LNCaP clone FGC (cell line): ENCODE results near the gene SLC9A5.

Experiments used
- DNase-seq: peaks from one replicate; pipeline ENCODE4 v3.0.0-alpha.2; 2011; ENCODE audit warnings: low read depth
- H3K4me3 ChIP-seq: 2 replicates; pipeline ENCODE4 v1.5.1; 2011; ENCODE audit warnings: mild to moderate bottlenecking, low read depth, low read length, control low read depth
- TF ChIP-seq, protein P1 (sequence below): IDR thresholded peaks from 2 replicates; pipeline ENCODE4 v1.5.1; 2012; ENCODE audit warnings: mild to moderate bottlenecking; ENCODE audit not compliant: control insufficient read depth, insufficient read depth; ENCODE audit errors: extremely low read depth

SLC9A5 gene

DNA sequence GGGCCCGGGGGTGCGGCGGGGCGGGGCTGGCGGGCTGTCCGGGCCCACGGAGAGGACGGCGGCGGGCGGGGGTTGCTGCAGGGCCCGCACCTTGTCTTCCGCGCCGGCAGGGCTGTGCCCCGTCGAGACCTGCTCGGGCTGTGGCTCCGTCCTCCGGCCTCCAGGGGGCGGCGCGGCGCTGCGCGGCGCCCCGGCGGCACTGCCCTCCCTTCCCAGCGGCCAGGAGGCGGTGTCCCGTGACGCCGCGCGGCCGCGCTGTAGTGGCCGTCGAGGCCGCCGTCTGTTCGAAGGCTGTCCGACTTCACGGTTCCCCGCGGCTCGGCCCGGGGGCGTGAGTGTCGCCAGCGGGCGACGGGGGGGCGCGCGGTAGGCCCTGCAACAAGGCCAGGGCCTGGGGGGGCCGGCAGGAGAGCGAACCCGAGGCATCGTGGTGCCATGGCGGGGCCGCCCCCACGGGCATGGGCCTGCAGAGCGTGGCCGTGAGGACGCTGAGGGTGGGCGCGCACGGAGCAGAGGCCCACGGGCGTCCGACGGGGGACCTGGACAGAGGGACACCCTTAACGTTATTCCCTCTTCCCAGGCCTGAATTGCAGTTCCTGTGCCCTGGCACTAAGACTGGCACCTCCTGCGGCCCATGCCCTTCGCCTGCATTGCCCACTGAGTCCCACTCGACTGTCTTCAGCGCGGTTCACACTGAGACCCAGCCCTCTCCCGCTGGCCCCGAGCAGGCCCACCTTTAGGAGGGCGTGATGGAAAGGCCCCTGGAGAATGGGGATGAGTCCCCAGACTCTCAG lies 30.7 kb downstream of the SLC9A5 start, which contains the start of gene PLEKHG4:
Gene PLEKHG4 (plus strand): TSS at position 237 of the 794 bp plus-strand sequence. CDS start 513 bp downstream, at position 750.
- H3K4me3 ChIP-seq = peak within 1 kb of the TSS; percentile 77
- peak; percentile 27 for DNase-seq
- TF ChIP-seq, protein P1, sequence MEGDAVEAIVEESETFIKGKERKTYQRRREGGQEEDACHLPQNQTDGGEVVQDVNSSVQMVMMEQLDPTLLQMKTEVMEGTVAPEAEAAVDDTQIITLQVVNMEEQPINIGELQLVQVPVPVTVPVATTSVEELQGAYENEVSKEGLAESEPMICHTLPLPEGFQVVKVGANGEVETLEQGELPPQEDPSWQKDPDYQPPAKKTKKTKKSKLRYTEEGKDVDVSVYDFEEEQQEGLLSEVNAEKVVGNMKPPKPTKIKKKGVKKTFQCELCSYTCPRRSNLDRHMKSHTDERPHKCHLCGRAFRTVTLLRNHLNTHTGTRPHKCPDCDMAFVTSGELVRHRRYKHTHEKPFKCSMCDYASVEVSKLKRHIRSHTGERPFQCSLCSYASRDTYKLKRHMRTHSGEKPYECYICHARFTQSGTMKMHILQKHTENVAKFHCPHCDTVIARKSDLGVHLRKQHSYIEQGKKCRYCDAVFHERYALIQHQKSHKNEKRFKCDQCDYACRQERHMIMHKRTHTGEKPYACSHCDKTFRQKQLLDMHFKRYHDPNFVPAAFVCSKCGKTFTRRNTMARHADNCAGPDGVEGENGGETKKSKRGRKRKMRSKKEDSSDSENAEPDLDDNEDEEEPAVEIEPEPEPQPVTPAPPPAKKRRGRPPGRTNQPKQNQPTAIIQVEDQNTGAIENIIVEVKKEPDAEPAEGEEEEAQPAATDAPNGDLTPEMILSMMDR = peak; percentile 89

DNA sequence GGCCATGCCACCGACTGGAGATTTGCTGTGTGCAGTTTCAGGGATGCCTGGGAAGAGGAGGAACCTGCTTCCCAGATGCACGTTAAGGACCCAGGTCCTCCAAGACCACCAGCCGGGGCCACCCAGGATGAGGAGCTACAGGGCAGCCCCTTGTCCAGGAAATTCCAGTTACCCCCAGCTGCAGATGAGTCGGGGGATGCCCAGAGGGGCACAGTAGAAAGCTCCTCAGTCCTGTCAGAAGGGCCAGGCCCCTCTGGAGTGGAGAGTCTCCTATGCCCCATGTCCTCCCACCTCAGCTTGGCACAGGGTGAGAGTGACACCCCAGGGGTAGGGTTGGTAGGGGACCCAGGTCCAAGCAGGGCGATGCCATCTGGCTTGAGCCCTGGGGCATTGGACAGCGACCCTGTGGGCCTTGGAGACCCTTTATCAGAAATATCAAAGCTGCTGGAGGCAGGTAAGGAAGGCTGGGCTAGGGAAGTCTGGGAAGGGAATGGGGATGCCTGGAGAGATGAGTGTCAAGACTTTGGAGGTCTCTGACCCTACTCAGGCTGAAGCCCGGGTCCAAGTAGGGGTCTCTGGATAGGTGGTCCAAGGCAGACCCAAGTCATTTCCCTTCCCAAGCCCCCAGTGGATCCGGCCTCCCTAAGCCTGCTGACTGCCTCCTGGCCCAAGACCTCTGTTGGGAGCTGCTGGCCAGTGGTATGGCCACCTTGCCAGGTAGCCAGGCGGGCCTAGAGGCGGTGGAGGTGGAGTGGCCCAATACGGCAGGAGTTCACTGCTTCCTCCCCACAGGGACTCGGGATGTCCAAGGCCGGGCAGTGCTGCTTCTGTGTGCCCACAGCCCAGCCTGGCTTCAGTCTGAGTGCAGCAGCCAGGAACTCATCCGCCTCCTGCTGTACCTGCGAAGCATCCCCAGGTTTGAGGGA lies 31.6 kb downstream of the SLC9A5 start:
- TF ChIP-seq, protein P1 = no peak
- no peak for DNase-seq
- no peak overlapping the region for H3K4me3 ChIP-seq

DNA sequence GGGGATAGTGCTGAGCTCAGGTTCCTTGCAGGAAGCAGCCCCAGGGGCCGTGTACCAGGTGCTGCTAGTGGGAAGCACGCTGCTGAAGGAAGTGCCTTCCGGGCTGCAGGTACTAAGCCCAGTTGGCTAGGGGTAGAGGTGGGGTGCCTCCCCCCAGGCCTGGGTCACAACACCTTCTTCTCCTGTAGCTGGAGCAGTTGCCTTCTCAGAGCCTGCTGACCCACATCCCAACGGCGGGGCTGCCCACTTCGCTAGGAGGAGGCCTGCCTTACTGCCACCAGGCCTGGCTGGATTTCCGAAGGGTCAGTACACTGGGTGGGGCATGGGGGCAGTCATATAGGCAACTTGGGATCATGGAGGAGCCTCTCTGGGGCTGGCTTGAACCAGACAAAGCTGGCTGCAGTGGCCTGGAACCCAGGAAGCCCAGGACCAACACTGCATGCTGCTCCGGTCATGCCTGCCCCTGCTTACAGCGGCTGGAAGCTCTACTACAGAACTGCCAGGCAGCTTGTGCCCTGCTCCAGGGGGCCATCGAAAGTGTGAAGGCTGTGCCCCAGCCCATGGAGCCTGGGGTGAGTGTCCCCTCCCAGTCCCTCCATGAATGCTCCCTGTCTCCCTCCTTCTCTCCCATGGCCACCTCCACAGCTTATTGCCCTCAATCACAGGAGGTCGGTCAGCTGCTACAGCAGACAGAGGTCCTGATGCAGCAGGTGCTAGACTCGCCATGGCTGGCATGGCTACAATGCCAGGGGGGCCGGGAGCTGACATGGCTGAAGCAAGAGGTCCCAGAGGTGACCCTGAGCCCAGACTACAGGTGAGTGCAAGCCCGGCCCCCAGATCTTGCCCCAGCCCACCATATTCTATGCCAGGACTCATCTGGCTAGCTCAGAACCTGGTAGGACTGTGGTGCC lies 33.0 kb downstream of the SLC9A5 start:
- H3K4me3 ChIP-seq = no peak overlapping the region
- DNase-seq = no peak
- TF ChIP-seq, protein P1 = no peak

DNA sequence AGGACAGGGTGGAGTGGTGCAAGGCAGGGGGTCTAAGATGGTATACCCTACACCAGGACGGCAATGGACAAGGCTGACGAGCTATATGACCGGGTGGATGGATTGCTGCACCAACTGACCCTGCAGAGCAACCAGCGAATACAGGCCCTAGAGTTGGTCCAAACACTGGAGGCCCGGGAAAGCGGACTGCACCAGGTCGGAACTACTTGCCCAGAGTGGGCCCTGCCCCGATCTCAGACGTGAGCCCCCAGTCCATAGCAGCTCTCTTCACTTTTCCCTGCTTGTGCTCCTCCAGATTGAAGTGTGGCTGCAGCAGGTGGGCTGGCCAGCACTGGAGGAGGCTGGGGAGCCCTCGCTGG lies 33.6 kb downstream of the SLC9A5 start:
- TF ChIP-seq, protein P1 = no peak
- no peak for DNase-seq
- no peak overlapping the region for H3K4me3 ChIP-seq

DNA sequence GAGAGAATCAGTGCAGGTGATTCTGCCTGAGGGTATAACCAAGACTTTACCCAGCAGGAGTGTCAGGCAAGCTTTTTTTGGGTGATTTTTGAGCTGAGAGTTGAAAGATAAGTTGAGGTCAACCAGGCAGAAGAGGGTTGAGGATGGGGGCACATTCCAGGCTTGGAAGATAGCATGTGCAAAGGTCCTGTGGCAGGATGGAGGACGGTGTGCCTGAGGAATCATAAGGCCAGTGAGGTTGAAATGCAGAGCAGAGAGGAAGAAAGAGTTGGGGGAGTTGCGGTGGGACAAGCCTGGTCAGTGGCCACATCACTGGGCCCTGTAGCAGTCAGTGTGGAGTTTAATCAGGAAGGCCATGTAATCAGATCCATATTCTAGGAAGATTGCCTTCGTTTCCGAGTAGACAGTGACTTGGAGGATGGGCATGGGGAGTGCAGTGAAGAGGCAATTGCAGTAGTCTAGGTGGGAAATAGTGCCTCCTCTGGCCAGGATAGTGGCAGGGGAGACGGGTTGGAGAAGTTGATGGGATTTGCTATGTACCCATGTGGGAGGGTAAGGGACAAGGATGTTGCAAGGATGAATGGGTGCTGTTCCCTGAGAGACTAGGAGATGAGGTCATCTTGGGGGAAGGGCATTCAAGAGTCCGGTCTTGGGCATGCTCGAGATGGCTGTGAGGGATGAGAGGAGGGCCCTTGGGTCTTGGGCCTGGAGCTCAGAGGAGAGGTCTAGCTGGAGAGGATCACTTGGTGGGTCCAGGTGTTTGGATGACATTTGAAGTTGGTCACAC lies 34.5 kb downstream of the SLC9A5 start:
- TF ChIP-seq, protein P1 = no peak
- DNase-seq = no peak
- H3K4me3 ChIP-seq = no peak overlapping the region
